PC-3 (cell line): ENCODE data around the gene CCDC197. TPM values are rescaled to one million over a fixed set of nuclear protein-coding genes. Genes with fewer than 3 reads are reported as not detected.

Experiments
- ATAC-seq: fragments of 200-7000 bp; cut with Tn5 transposase; 2 replicates; pipeline ENCODE4 v1.9.1; 2020; ENCODE audit warnings: mild to moderate bottlenecking, moderate library complexity
- BruUV-seq: library from RNA; stranded (reverse); fragments of 400-500 nt; replicated peaks from 2 replicates; lab custom pipeline; 2021; lab: Mats Ljungman, UMichigan
- CTCF ChIA-PET: fragments of 300-600 bp; sonication (Branson Sonifier 250); formaldehyde crosslinking; loops from one replicate; lab custom pipeline; 2022; ENCODE audit warnings: antibody characterized with exemption; lab: Charles Lee
- POLR2A ChIA-PET: fragments of 300-600 bp; sonication (Branson Sonifier 250); formaldehyde crosslinking; loops from one replicate; lab custom pipeline; 2022; ENCODE audit warnings: antibody characterized with exemption; ENCODE audit not compliant: unreplicated experiment; lab: Charles Lee
- DNase-seq: peaks from one replicate; pipeline ENCODE4 v3.0.0-alpha.2; 2015
- H2AFZ ChIP-seq: fragments of 300-600 bp; sonication (generic); 2 replicates; pipeline ENCODE4 v1.6.0; 2016; ENCODE audit warnings: antibody characterized with exemption, low read length
- H3F3A ChIP-seq: fragments of 300-600 bp; sonication (generic); one replicate; pipeline ENCODE4 v1.6.0; 2017; ENCODE audit warnings: antibody characterized with exemption, low read length, control low read depth, mild to moderate bottlenecking; ENCODE audit not compliant: unreplicated experiment
- H3K27ac ChIP-seq: fragments of 300-600 bp; sonication (generic); 2 replicates; pipeline ENCODE4 v1.5.1; 2016; ENCODE audit warnings: mild to moderate bottlenecking, low read length
- H3K27me3 ChIP-seq: fragments of 300-600 bp; sonication (generic); 2 replicates; pipeline ENCODE4 v1.6.1; 2016; ENCODE audit warnings: low read length, mixed read lengths
- H3K36me3 ChIP-seq: fragments of 300-600 bp; sonication (generic); 2 replicates; pipeline ENCODE4 v1.6.1; 2016; ENCODE audit warnings: low read depth, mixed run types, low read length, mixed read lengths
- H3K4me1 ChIP-seq: fragments of 300-600 bp; sonication (generic); 2 replicates; pipeline ENCODE4 v1.5.1; 2016; ENCODE audit warnings: low read length; ENCODE audit not compliant: insufficient read depth
- H3K4me2 ChIP-seq: fragments of 300-600 bp; sonication (generic); 2 replicates; pipeline ENCODE4 v1.6.0; 2016; ENCODE audit warnings: low read length
- H3K4me3 ChIP-seq: fragments of 300-600 bp; sonication (generic); 2 replicates; pipeline ENCODE4 v1.5.1; 2016; ENCODE audit warnings: mild to moderate bottlenecking, low read length, mixed read lengths
- H3K79me2 ChIP-seq: fragments of 300-600 bp; sonication (generic); 2 replicates; pipeline ENCODE4 v1.6.1; 2017; ENCODE audit warnings: low read length, mixed read lengths
- H3K9ac ChIP-seq: fragments of 300-600 bp; sonication (generic); 2 replicates; pipeline ENCODE4 v1.6.0; 2016; ENCODE audit warnings: mild to moderate bottlenecking, low read length
- H3K9me2 ChIP-seq: fragments of 300-600 bp; sonication (generic); replicated peaks from 2 replicates; pipeline ENCODE4 v1.6.1; 2016; ENCODE audit warnings: mixed run types, low read length, mixed read lengths
- H3K9me3 ChIP-seq: fragments of 300-600 bp; sonication (generic); 2 replicates; pipeline ENCODE4 v1.6.1; 2016; ENCODE audit warnings: low read length, mixed read lengths
- H4K20me1 ChIP-seq: fragments of 300-600 bp; sonication (generic); 2 replicates; pipeline ENCODE4 v1.6.1; 2016; ENCODE audit warnings: low read length, mixed read lengths
- CTCF ChIP-seq: fragments of 300-600 bp; sonication (generic); conservative IDR thresholded peaks from 2 replicates; pipeline ENCODE4 v1.5.1; 2017; ENCODE audit warnings: antibody characterized with exemption, low read depth, mild to moderate bottlenecking, low read length
- EZH2 ChIP-seq: fragments of 300-600 bp; sonication (generic); IDR thresholded peaks from one replicate; pipeline ENCODE4 v1.6.1; 2017; ENCODE audit warnings: antibody characterized with exemption, mild to moderate bottlenecking, low read length; ENCODE audit not compliant: unreplicated experiment
- EZH2phosphoT487 ChIP-seq: fragments of 300-600 bp; sonication (generic); IDR thresholded peaks from 2 replicates; pipeline ENCODE4 v1.6.1; 2018; ENCODE audit warnings: mild to moderate bottlenecking, antibody characterized with exemption, low read length, borderline replicate concordance
- intact Hi-C: fragments of 100-400 bp; cut with micrococcal nuclease; formaldehyde crosslinking; loops from 2 replicates; pipeline ENCODE4 v1.9.0; 2023
- total RNA-seq: library from RNA; depleted of rRNA; stranded (reverse); fragments of >200 nt; gene quantifications from 2 replicates; pipeline ENCODE4 v1.2.3, GENCODE V29; 2014

CCDC197 gene
- total RNA-seq, 1 experiment from 2014 or later = not detected

DNA sequence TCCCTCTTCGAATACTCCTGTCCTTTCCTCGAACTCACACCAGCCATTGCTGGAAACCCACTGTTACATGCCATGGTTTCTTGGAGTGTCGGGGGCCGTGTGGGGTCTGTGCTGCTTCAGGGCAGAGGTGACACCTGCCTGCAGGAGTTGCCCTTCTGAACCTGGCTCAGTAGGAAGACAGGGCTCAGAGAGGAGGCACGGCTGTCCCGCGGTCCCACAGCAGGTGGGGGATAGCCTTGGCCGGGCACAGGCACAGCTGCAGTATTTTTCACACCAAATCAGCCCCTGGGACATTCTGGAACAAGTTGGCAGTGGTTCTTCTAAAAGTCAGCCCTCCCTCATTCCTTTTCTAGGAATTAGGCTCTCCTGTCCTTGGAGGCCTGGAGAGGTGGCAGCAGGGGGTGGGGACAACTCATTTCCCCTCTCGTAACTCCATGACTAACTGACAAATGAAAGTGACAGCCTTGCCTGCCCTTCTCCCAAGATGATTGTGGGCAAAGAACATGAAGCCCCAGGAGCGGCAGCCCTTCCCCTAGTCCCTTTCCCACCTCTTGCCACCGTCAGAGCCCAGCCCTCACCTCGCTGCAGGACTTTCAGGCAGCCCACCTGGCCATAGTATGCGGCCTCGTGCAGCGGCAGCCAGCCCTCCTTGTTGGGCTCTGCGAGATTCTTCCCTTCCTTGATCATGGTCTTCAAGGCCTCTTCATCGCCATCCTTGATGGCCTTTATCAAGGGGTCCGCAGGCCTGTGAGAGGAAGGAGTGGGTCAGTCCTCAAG is 43.2 kb upstream of the CCDC197 start:
- no peaks in the 10 kb centered on the region for H3K9me3 ChIP-seq
- intact Hi-C loops = no loop called here
- no peaks in the 10 kb centered on the region for H3K27me3 ChIP-seq
- DNase-seq (no peak), ATAC-seq (no peak)
- H3K36me3 ChIP-seq = no peaks in the 10 kb centered on the region
- H3F3A ChIP-seq = no peaks in the 10 kb centered on the region
- H3K9me2 ChIP-seq = no peaks in the 10 kb centered on the region
- ChIA-PET CTCF (no interaction called here), POLR2A (no interaction called here)
- no peaks in the 10 kb centered on the region for H3K79me2 ChIP-seq
- no peak overlapping the region for H3K4me2 ChIP-seq
- H3K27ac ChIP-seq = no peak overlapping the region
- no peaks in the 10 kb centered on the region for H4K20me1 ChIP-seq
- no peak overlapping the region for H2AFZ ChIP-seq
- H3K9ac ChIP-seq = no peak overlapping the region
- TF ChIP-seq CTCF = no peak
- TF ChIP-seq EZH2 = no peak
- no peak for TF ChIP-seq EZH2phosphoT487
- H3K4me3 ChIP-seq = no peak overlapping the region
- BruUV-seq = no TSS peak
- H3K4me1 ChIP-seq = peaks cover 6% of the 10 kb centered on the region

DNA sequence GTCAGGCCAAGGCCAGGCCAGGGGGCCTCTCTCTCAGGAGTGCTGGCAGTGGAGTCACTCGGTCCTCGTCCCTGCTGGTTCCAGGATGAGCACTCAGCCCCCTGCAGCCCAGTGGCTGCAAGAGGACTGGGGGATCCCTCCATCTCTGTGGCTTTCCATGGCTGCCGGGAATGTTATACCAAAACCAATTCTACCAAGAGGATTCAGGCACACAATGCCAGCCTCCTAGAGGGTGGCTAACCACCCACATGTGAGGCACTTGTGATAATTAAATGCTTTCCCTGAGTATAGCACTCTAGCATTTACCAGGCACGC is 42.6 kb upstream of the CCDC197 start:
- Histone ChIP-seq H3K4me3 (no peak overlapping the region), H3K36me3 (no peaks in the 10 kb centered on the region), H2AFZ (no peak overlapping the region), H3K9ac (no peak overlapping the region), H3K79me2 (no peaks in the 10 kb centered on the region), H3F3A (no peaks in the 10 kb centered on the region), H3K27me3 (no peaks in the 10 kb centered on the region), H4K20me1 (no peaks in the 10 kb centered on the region), H3K4me1 (peaks cover 10% of the 10 kb centered on the region), H3K9me3 (no peaks in the 10 kb centered on the region), H3K27ac (no peak overlapping the region), H3K4me2 (no peak overlapping the region), H3K9me2 (no peaks in the 10 kb centered on the region)
- BruUV-seq = no TSS peak
- DNase-seq (no peak), ATAC-seq (no peak)
- intact Hi-C loops = no loop called here
- ChIA-PET POLR2A (no interaction called here), CTCF (no interaction called here)
- no peak for TF ChIP-seq EZH2
- TF ChIP-seq EZH2phosphoT487 = no peak
- no peak for TF ChIP-seq CTCF
